SK-N-SH (cell line): ENCODE measurements around the gene CDH18. TPM values are rescaled to one million over a fixed set of nuclear protein-coding genes. Genes with fewer than 3 reads are reported as not detected.
A peak's percentile ranks its signal among the peaks of the same experiment; 100 is the strongest.

ENCODE experiments used
- CTCF ChIA-PET: fragments of 300-600, 350-600 bp; formaldehyde crosslinking; extraction: SDS; loops from one replicate; lab custom pipeline; 2021; lab: Yijun Ruan, JAX
- POLR2A ChIA-PET: fragments of 350-600 bp; sonication (Branson Sonifier 250); formaldehyde crosslinking; extraction: SDS; loops from one replicate; lab custom pipeline; 2020; ENCODE audit warnings: antibody characterized with exemption, inconsistent platforms; lab: Yijun Ruan, JAX
- DNase-seq: peaks from one replicate; pipeline ENCODE4 v3.0.0; 2012
- H2AFZ ChIP-seq: fragments of 200-600 bp; sonication (generic); 2 replicates; pipeline ENCODE4 v1.8.1; 2016; ENCODE audit warnings: antibody characterized with exemption, mild to moderate bottlenecking, low read depth
- H3F3A ChIP-seq: fragments of 200-600 bp; sonication (generic); replicated peaks from 2 replicates; pipeline ENCODE3; 2016; ENCODE audit warnings: antibody characterized with exemption, mild to moderate bottlenecking; ENCODE audit not compliant: insufficient read depth
- H3K27ac ChIP-seq, 2 experiments: fragments of 200-500 bp in 1 of 2; fragments of 200-600 bp in 1 of 2; sonication (Bioruptor generic) in 1 of 2; sonication (generic), shearing (Covaris generic) in 1 of 2; 2 replicates each; pipeline versions ENCODE4 v1.5.1 to v1.6.1; 2014 to 2016; ENCODE audit warnings: low read depth in 2 of 2, inconsistent platforms in 1 of 2, low read length in 1 of 2, mild to moderate bottlenecking in 1 of 2, mixed read lengths in 1 of 2
- H3K27me3 ChIP-seq: fragments of 200-600 bp; sonication (generic), shearing (Covaris generic); 2 replicates; pipeline ENCODE4 v1.6.1; 2016; ENCODE audit warnings: mixed run types; ENCODE audit not compliant: insufficient read depth
- H3K36me3 ChIP-seq, 2 experiments: fragments of 200-500 bp in 1 of 2; fragments of 200-600 bp in 1 of 2; sonication (Bioruptor generic) in 1 of 2; sonication (generic) in 1 of 2; replicated peaks in 1 of 2; 2 replicates each; pipeline versions ENCODE3 to v1.5.1; 2014 to 2016; ENCODE audit warnings: low read length in 1 of 2, mild to moderate bottlenecking in 1 of 2; ENCODE audit not compliant: insufficient read depth in 2 of 2, control insufficient read depth in 1 of 2
- H3K4me1 ChIP-seq, 2 experiments: fragments of 200-500 bp in 1 of 2; fragments of 200-600 bp in 1 of 2; sonication (Bioruptor generic) in 1 of 2; sonication (generic), shearing (Covaris generic) in 1 of 2; 2 replicates each; pipeline versions ENCODE4 v1.5.1 to v1.6.1; 2014 to 2016; ENCODE audit warnings: low read depth in 1 of 2, low read length in 1 of 2, mixed run types in 1 of 2; ENCODE audit not compliant: insufficient read depth in 2 of 2, control insufficient read depth in 1 of 2
- H3K4me2 ChIP-seq: fragments of 200-600 bp; sonication (generic), shearing (Covaris generic); 2 replicates; pipeline ENCODE4 v1.6.1; 2017; ENCODE audit warnings: mixed run types
- H3K4me3 ChIP-seq, 2 experiments: fragments of 200-500 bp in 1 of 2; fragments of 200-600 bp in 1 of 2; sonication (Bioruptor generic) in 1 of 2; sonication (generic), shearing (Covaris generic) in 1 of 2; 2 replicates each; pipeline versions ENCODE4 v1.5.1 to v1.8.1; 2014 to 2016; ENCODE audit warnings: low read depth in 2 of 2, inconsistent platforms in 1 of 2, low read length in 1 of 2, mild to moderate bottlenecking in 1 of 2, mixed read lengths in 1 of 2, moderate library complexity in 1 of 2
- H3K79me2 ChIP-seq: fragments of 200-600 bp; sonication (generic); 2 replicates; pipeline ENCODE4 v1.8.1; 2017; ENCODE audit warnings: mild to moderate bottlenecking; ENCODE audit not compliant: insufficient read depth
- H3K9ac ChIP-seq: fragments of 200-600 bp; sonication (generic); 2 replicates; pipeline ENCODE4 v1.6.1; 2017; ENCODE audit warnings: mixed run types
- H3K9me2 ChIP-seq: fragments of 200-600 bp; sonication (generic); 2 replicates; pipeline ENCODE4 v1.6.1; 2017; ENCODE audit warnings: mixed run types
- H3K9me3 ChIP-seq: fragments of 200-600 bp; sonication (generic); 2 replicates; pipeline ENCODE4 v1.6.1; 2017; ENCODE audit warnings: mixed run types, mild to moderate bottlenecking, moderate library complexity
- H4K20me1 ChIP-seq: fragments of 200-600 bp; sonication (generic); 2 replicates; pipeline ENCODE4 v1.6.1; 2017; ENCODE audit warnings: mild to moderate bottlenecking, mixed run types; ENCODE audit not compliant: insufficient read depth
- CHD2 ChIP-seq: fragments of 150-350 bp; IDR thresholded peaks from 2 replicates; pipeline ENCODE4 v1.6.1; 2018; ENCODE audit warnings: low read length; ENCODE audit not compliant: partially characterized antibody
- ELF1 ChIP-seq: IDR thresholded peaks from 2 replicates; pipeline ENCODE4 v1.4.0; 2012
- EP300 ChIP-seq, 2 experiments: IDR thresholded peaks; 2 replicates each; pipeline versions ENCODE4 v1.4.0 to v1.6.1; 2012; ENCODE audit warnings: borderline replicate concordance in 1 of 2, low read depth in 1 of 2, low read length in 1 of 2
- EZH2phosphoT487 ChIP-seq: fragments of 200-600 bp; sonication (generic); IDR thresholded peaks from 2 replicates; pipeline ENCODE4 v1.6.1; 2017; ENCODE audit warnings: low read depth, mixed run types, mild to moderate bottlenecking, antibody characterized with exemption, moderate library complexity, borderline replicate concordance
- FOSL2 ChIP-seq: IDR thresholded peaks from 2 replicates; pipeline ENCODE4 v1.4.0; 2012; ENCODE audit warnings: low read depth, mild to moderate bottlenecking, moderate library complexity, borderline replicate concordance
- FOXJ3 ChIP-seq: sonication (generic); formaldehyde crosslinking; IDR thresholded peaks from 2 replicates; pipeline ENCODE4 v1.5.1; 2020; ENCODE audit warnings: mild to moderate bottlenecking, missing genetic modification reagents
- GABPA ChIP-seq: IDR thresholded peaks from 2 replicates; pipeline ENCODE4 v1.4.0; 2012; ENCODE audit warnings: low read depth, mild to moderate bottlenecking
- JUND ChIP-seq: IDR thresholded peaks from 2 replicates; pipeline ENCODE4 v1.4.0; 2012
- MEF2A ChIP-seq: IDR thresholded peaks from 2 replicates; pipeline ENCODE4 v1.4.0; 2012; ENCODE audit warnings: low read depth, borderline replicate concordance
- MXI1 ChIP-seq: IDR thresholded peaks from 2 replicates; pipeline ENCODE4 v1.6.1; 2012; ENCODE audit warnings: mild to moderate bottlenecking, low read depth, low read length, improper control_type of control experiment
- NFIC ChIP-seq: IDR thresholded peaks from 2 replicates; pipeline ENCODE4 v1.4.0; 2012; ENCODE audit warnings: borderline replicate concordance
- NRF1 ChIP-seq: IDR thresholded peaks from 2 replicates; pipeline ENCODE4 v1.6.1; 2012; ENCODE audit warnings: low read depth, mild to moderate bottlenecking, low read length
- POLR2AphosphoS5 ChIP-seq: IDR thresholded peaks from 2 replicates; pipeline ENCODE4 v1.6.1; 2012; ENCODE audit warnings: low read depth, low read length
- RFX5 ChIP-seq: IDR thresholded peaks from 2 replicates; pipeline ENCODE4 v1.6.1; 2012; ENCODE audit warnings: mild to moderate bottlenecking, improper control_type of control experiment, low read length
- RXRA ChIP-seq: IDR thresholded peaks from 2 replicates; pipeline ENCODE4 v1.4.0; 2012; ENCODE audit warnings: low read depth, mild to moderate bottlenecking, borderline replicate concordance
- SIN3A ChIP-seq: IDR thresholded peaks from 2 replicates; pipeline ENCODE4 v1.6.1; 2012; ENCODE audit warnings: low read depth, mild to moderate bottlenecking, low read length, moderate library complexity, borderline replicate concordance
- TCF12 ChIP-seq: IDR thresholded peaks from 2 replicates; pipeline ENCODE4 v1.4.0; 2012
- TEAD4 ChIP-seq: IDR thresholded peaks from 2 replicates; pipeline ENCODE4 v1.4.0; 2012; ENCODE audit warnings: mild to moderate bottlenecking, borderline replicate concordance; ENCODE audit not compliant: insufficient read depth
- YY1 ChIP-seq: IDR thresholded peaks from 2 replicates; pipeline ENCODE4 v1.4.0; 2012; ENCODE audit warnings: low read depth, mild to moderate bottlenecking
- WGBS: methylation state at CpG from one replicate; pipeline ENCODE4 v1.1.6; 2017; ENCODE audit warnings: low lambda C conversion rate; 5-methylcytosine and 5-hydroxymethylcytosine counted together
- polyA plus RNA-seq, 3 experiments: library from polyadenylated mRNA; depleted of rRNA; stranded (reverse); fragments of >200 nt; gene quantifications; 2 replicates each; pipeline ENCODE4 v1.2.3, GENCODE V29; 2012
- TF ChIP-seq, protein P1 (sequence below): IDR thresholded peaks from 2 replicates; pipeline ENCODE4 v1.6.1; 2012; ENCODE audit warnings: mild to moderate bottlenecking, low read depth, low read length, moderate library complexity
- TF ChIP-seq, protein P2 (sequence below): fragments of 200-600 bp; sonication (generic); IDR thresholded peaks from 2 replicates; pipeline ENCODE4 v1.6.1; 2017; ENCODE audit warnings: antibody characterized with exemption, mild to moderate bottlenecking, moderate library complexity
- TF ChIP-seq, protein P3 (sequence below): fragments of 150-350 bp; IDR thresholded peaks from 2 replicates; pipeline ENCODE4 v1.6.1; 2017; ENCODE audit warnings: antibody characterized with exemption, low read length, low read depth, borderline replicate concordance
- TF ChIP-seq, protein P4 (sequence below): IDR thresholded peaks from 2 replicates; pipeline ENCODE4 v1.4.0; 2012; ENCODE audit warnings: low read depth

The CDH18 gene
- polyA plus RNA-seq, 1 of the 3 experiments (the other 2 are of a cell fraction) = 6.0 TPM

DNA sequence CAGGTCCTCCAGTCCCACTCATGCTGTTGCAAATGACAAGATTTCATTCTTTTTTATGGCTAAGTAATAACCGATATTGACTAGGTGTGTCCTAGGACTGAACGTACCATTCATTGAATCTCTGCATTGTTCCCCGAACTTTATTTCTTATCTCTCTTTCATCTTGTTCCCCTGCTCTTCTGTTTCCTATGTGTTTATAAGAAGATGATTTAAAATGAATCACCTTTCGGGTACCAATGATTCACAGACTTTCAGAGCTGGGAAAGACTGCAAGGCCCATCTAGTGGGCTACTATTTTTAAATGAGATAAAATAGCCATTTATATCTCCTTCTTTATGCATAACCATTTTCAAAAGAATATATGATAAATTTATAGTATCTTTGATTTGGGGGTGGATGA lies 133.0 kb downstream of the CDH18 start (continued):
- TF ChIP-seq NRF1 (no peak), EZH2phosphoT487 (no peak), FOXJ3 (CRISPR knock-in tag) (no peak), TCF12 (peak; percentile 58), YY1 (no peak), RFX5 (no peak)
- TF ChIP-seq, protein P1, sequence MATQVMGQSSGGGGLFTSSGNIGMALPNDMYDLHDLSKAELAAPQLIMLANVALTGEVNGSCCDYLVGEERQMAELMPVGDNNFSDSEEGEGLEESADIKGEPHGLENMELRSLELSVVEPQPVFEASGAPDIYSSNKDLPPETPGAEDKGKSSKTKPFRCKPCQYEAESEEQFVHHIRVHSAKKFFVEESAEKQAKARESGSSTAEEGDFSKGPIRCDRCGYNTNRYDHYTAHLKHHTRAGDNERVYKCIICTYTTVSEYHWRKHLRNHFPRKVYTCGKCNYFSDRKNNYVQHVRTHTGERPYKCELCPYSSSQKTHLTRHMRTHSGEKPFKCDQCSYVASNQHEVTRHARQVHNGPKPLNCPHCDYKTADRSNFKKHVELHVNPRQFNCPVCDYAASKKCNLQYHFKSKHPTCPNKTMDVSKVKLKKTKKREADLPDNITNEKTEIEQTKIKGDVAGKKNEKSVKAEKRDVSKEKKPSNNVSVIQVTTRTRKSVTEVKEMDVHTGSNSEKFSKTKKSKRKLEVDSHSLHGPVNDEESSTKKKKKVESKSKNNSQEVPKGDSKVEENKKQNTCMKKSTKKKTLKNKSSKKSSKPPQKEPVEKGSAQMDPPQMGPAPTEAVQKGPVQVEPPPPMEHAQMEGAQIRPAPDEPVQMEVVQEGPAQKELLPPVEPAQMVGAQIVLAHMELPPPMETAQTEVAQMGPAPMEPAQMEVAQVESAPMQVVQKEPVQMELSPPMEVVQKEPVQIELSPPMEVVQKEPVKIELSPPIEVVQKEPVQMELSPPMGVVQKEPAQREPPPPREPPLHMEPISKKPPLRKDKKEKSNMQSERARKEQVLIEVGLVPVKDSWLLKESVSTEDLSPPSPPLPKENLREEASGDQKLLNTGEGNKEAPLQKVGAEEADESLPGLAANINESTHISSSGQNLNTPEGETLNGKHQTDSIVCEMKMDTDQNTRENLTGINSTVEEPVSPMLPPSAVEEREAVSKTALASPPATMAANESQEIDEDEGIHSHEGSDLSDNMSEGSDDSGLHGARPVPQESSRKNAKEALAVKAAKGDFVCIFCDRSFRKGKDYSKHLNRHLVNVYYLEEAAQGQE = no peak

DNA sequence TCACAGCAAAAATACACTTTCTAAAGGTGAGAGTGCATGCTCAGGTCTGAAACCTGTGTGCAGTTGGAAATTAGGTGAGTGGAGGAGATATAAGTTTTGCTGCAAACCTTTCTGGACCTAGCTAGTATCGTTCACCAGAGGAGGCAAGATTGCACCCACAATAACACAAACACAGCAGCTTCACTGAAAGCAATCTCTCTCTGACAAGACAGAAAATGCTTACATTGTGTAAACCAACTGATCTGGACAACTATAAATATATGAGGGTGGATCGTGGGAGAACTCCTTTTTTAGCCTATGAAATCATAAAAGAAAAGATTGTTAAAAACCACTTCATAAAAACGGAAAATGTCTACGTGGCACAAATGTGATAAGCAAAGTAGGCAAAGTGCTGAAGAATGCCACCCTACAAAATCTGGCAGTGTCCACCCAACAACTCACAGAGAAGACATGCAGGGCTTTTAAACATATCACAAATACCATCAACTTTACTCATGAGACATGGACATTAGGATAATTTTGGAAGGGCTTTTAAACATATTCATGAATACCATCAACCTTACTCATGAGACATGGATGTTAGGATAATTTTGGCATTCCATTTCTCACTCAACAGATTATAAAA lies 134.3 kb downstream of the CDH18 start:
- peak overlapping the region; percentile 53; the same call in 1 of the 2 replicates for H2AFZ ChIP-seq
- 7% methylated on average over 4 of the region's 4 CpGs for WGBS
- H3K27ac ChIP-seq = peak overlapping the region in 1 of 2 experiments; percentile 84; a peak in 2 of 4 replicates
- no peaks in the 10 kb centered on the region for H3K36me3 ChIP-seq
- peak overlapping the region in 1 of 2 experiments; percentile 21; a peak in 2 of 4 replicates for H3K4me3 ChIP-seq
- peak overlapping the region; percentile 26; the same call in 1 of the 2 replicates for H3K9ac ChIP-seq
- CTCF ChIA-PET = no interaction called here
- POLR2A ChIA-PET = no interaction called here
- H3K79me2 ChIP-seq = no peaks in the 10 kb centered on the region
- peaks cover 36% of the 10 kb centered on the region for H3F3A ChIP-seq
- DNase-seq = no peak
- no peaks in the 10 kb centered on the region for H3K9me3 ChIP-seq
- no peaks in the 10 kb centered on the region for H4K20me1 ChIP-seq
- H3K4me2 ChIP-seq = peak overlapping the region; percentile 59
- no peaks in the 10 kb centered on the region for H3K9me2 ChIP-seq
- no peaks in the 10 kb centered on the region for H3K27me3 ChIP-seq
- peaks cover 0 to 20% of the 10 kb centered on the region in 2 experiments; a peak in 2 of 4 replicates for H3K4me1 ChIP-seq
- TF ChIP-seq ELF1 = no peak
- no peak for TF ChIP-seq GABPA
- TF ChIP-seq FOSL2 = peak; percentile 89
- no peak for TF ChIP-seq SIN3A
- TF ChIP-seq MXI1 = no peak
- TF ChIP-seq EZH2phosphoT487 = no peak
- TF ChIP-seq POLR2AphosphoS5 = peak; percentile 33; the same call in 1 of the 2 replicates
- TF ChIP-seq JUND = peak; percentile 96
- TF ChIP-seq, protein P2, sequence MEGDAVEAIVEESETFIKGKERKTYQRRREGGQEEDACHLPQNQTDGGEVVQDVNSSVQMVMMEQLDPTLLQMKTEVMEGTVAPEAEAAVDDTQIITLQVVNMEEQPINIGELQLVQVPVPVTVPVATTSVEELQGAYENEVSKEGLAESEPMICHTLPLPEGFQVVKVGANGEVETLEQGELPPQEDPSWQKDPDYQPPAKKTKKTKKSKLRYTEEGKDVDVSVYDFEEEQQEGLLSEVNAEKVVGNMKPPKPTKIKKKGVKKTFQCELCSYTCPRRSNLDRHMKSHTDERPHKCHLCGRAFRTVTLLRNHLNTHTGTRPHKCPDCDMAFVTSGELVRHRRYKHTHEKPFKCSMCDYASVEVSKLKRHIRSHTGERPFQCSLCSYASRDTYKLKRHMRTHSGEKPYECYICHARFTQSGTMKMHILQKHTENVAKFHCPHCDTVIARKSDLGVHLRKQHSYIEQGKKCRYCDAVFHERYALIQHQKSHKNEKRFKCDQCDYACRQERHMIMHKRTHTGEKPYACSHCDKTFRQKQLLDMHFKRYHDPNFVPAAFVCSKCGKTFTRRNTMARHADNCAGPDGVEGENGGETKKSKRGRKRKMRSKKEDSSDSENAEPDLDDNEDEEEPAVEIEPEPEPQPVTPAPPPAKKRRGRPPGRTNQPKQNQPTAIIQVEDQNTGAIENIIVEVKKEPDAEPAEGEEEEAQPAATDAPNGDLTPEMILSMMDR = no peak
- peak; percentile 89 for TF ChIP-seq NFIC
- TF ChIP-seq RXRA = no peak
- TF ChIP-seq EP300 (IDR thresholded peaks at IDR 0.05; ENCODE audit: borderline replicate concordance in 1 of 2, low read depth in 1 of 2, low read length in 1 of 2) = peak in 1 of 2 experiments; percentile 97; a peak in 2 of 4 replicates
- TF ChIP-seq YY1 = no peak
- TF ChIP-seq, protein P3, sequence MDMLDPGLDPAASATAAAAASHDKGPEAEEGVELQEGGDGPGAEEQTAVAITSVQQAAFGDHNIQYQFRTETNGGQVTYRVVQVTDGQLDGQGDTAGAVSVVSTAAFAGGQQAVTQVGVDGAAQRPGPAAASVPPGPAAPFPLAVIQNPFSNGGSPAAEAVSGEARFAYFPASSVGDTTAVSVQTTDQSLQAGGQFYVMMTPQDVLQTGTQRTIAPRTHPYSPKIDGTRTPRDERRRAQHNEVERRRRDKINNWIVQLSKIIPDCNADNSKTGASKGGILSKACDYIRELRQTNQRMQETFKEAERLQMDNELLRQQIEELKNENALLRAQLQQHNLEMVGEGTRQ = no peak
- TF ChIP-seq, protein P4, sequence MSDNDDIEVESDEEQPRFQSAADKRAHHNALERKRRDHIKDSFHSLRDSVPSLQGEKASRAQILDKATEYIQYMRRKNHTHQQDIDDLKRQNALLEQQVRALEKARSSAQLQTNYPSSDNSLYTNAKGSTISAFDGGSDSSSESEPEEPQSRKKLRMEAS = no peak
- TF ChIP-seq CHD2 = no peak
- TF ChIP-seq MEF2A = peak; percentile 78
- TF ChIP-seq TEAD4 = peak; percentile 92
